HEK293T (cell line): ENCODE measurements around the gene TMEM236.

Experiments
- ARNT ChIP-seq: fragments of 450-650 bp; IDR thresholded peaks from 2 replicates; pipeline ENCODE4 v1.6.1; 2017; ENCODE audit warnings: mild to moderate bottlenecking
- BHLHE40 ChIP-seq: fragments of 450-650 bp; IDR thresholded peaks from 2 replicates; pipeline ENCODE4 v1.6.1; 2016; ENCODE audit warnings: mild to moderate bottlenecking, moderate library complexity, borderline replicate concordance
- ELF4 ChIP-seq: fragments of 450-650 bp; IDR thresholded peaks from 2 replicates; pipeline ENCODE4 v1.6.1; 2017; ENCODE audit warnings: antibody characterized with exemption
- FOXA1 ChIP-seq: fragments of 450-650 bp; IDR thresholded peaks from 2 replicates; pipeline ENCODE4 v1.6.1; 2016; ENCODE audit warnings: mild to moderate bottlenecking
- FOXK2 ChIP-seq: fragments of 450-650 bp; IDR thresholded peaks from 2 replicates; pipeline ENCODE4 v1.6.1; 2016; ENCODE audit warnings: mild to moderate bottlenecking
- FOXM1 ChIP-seq: fragments of 450-650 bp; IDR thresholded peaks from 2 replicates; pipeline ENCODE4 v1.6.1; 2017; ENCODE audit warnings: mild to moderate bottlenecking, borderline replicate concordance
- LEF1 ChIP-seq: fragments of 450-650 bp; IDR thresholded peaks from 2 replicates; pipeline ENCODE4 v1.6.1; 2017; ENCODE audit warnings: mild to moderate bottlenecking, borderline replicate concordance
- NFRKB ChIP-seq: fragments of 450-650 bp; IDR thresholded peaks from 2 replicates; pipeline ENCODE4 v1.6.1; 2016; ENCODE audit warnings: mild to moderate bottlenecking, moderate library complexity
- PKNOX1 ChIP-seq: fragments of 450-650 bp; IDR thresholded peaks from 2 replicates; pipeline ENCODE4 v1.6.1; 2016
- SP1 ChIP-seq: fragments of 450-650 bp; IDR thresholded peaks from 2 replicates; pipeline ENCODE4 v1.6.1; 2017
- SUZ12 ChIP-seq: fragments of 450-650 bp; IDR thresholded peaks from 2 replicates; pipeline ENCODE4 v1.6.1; 2016; ENCODE audit warnings: mild to moderate bottlenecking
- TARDBP ChIP-seq: fragments of 450-650 bp; IDR thresholded peaks from 2 replicates; pipeline ENCODE4 v1.6.1; 2016

- no peak for TF ChIP-seq SUZ12
- no peak for TF ChIP-seq SP1
- TF ChIP-seq FOXM1 = no peak
- TF ChIP-seq FOXK2 = no peak
- TF ChIP-seq FOXA1 = no peak
- no peak for TF ChIP-seq TARDBP
- no peak for TF ChIP-seq NFRKB
- no peak for TF ChIP-seq ARNT
- TF ChIP-seq PKNOX1 = no peak
- no peak for TF ChIP-seq ELF4
- TF ChIP-seq BHLHE40 = no peak
- no peak for TF ChIP-seq LEF1
Measured at GRCh38 chr10:17709492-17709891, 42.5 kb upstream of the TMEM236 start.
